ENCODE data around the gene CBR3. TPM values are rescaled to one million over a fixed set of nuclear protein-coding genes. Genes with fewer than 3 reads are reported as not detected.

CBR3 gene
- total RNA-seq, result 14.5 and 19.2 TPM in 2 replicates

DNA sequence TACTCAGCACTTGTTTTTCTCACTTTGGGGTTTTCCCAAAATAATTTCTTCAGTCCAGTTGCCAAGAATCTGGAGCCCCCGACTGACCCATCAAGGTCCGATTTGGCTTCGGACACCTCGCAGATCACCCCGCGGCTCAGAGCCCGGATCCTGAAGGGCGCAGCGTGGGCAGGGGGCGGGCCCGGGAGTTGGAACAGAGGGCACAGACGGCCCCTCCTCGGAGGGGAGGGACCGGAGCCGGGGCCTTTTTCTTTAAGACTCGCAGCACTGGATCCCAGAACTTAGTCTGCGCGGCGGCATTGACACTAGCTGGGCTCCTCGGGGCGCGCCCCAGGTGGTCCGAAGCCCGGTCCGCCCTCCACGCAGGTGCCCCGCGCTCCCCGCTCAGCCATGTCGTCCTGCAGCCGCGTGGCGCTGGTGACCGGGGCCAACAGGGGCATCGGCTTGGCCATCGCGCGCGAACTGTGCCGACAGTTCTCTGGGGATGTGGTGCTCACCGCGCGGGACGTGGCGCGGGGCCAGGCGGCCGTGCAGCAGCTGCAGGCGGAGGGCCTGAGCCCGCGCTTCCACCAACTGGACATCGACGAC, at the start of gene CBR3:
Gene CBR3, plus strand, starts transcription at position 277 of the 588 bp plus-strand sequence. Its CDS starts 114 bp downstream, at position 391.

DNA sequence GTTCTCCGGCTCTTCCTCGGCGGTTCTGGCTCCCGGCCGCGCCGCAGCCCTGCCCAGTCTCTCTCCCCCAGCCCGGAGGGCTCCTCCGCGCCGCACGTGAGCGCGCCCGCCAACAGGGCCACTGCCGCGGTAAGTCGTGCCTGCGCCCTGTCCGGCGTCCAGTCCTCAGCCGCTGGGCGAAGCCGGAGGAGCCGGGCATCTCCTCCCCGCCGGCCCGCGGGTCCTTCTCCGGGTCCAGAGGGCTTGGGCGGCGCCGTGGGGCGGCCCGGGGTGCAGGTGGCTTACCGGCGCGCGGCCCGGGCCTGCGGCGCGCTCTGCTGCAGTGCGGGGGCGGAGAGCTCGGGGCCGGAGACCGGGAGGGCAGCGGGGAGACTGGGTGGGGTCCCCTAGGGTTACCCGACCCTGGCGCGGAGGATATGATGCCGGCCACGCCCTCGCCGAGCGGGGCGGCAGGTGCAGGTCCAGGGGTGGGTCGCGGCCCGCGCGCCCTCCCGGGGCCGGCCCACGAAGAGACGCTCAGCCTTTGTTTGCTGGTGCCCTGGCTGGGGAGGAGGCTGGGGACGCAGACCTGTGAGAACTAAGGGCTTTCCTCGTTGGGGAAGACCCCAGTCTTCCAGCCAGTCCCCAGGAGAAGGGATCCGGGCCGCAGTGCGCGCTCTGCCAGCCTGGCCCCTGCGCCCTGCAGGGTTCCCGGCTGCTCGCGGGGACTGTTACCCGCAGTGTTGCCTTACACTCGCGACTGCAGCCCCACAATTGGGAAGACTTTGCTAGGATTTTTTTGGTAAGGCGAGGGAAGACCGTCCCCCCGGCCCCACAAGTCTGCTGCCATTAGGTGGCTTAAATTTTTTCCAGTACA, 22.2 kb downstream of the CBR3 start, which contains the start of gene DOP1B:
Gene DOP1B, plus strand, starts transcription at position 10 of the 856 bp plus-strand sequence. CDS start 7,910 bp downstream, outside the sequence.

Other genes starting within 250 kb of the CBR3 start
- gene SETD4, start 74.6 kb upstream of the CBR3 start, total RNA-seq, result 18.4 and 22.5 TPM in 2 replicates
- 71.8 and 73.1 TPM in 2 replicates for gene CBR1, start 65.1 kb upstream of the CBR3 start, total RNA-seq
- 12.2 and 15.4 TPM in 2 replicates for gene DOP1B, start 21.7 kb downstream of the CBR3 start, total RNA-seq
- 39.0 and 46.5 TPM in 2 replicates for gene MORC3, start 185.1 kb downstream of the CBR3 start, total RNA-seq